Measurements from ENCODE around the gene KRTAP9-9.

The KRTAP9-9 gene

DNA sequence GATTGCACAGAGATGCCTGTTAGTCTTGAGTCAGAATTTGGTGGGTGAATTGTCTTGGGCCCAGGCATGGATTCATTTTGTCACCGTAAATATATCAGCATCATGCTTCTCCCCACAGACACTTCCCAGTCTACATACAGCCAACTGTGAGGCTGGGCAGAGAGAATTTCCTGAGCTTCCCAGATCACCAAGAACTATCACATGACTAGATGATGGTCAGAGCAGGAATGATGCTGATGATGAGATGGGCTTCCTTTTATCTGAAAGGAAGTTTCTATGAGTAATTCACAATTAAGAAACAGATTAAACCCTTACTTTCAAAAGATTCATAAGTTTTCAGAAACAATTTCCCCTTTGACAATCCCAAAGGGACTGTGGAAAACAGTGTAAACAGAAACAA lies 323 bp upstream of the KRTAP9-9 start:
- no peak overlapping the region for H3K4me3 ChIP-seq (ENCODE audit: low read depth, low read length)
- no peak for DNase-seq (ENCODE audit: low read depth)
- TF ChIP-seq POLR2A (IDR thresholded peaks at IDR 0.05; ENCODE audit: extremely low read depth, insufficient read length) = no peak
- TF ChIP-seq, protein P1, sequence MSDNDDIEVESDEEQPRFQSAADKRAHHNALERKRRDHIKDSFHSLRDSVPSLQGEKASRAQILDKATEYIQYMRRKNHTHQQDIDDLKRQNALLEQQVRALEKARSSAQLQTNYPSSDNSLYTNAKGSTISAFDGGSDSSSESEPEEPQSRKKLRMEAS (IDR thresholded peaks at IDR 0.05; ENCODE audit: low read depth, low read length) = no peak
- TF ChIP-seq MYC (IDR thresholded peaks at IDR 0.05; ENCODE audit: low read depth, low read length) = no peak
- TF ChIP-seq, protein P2, sequence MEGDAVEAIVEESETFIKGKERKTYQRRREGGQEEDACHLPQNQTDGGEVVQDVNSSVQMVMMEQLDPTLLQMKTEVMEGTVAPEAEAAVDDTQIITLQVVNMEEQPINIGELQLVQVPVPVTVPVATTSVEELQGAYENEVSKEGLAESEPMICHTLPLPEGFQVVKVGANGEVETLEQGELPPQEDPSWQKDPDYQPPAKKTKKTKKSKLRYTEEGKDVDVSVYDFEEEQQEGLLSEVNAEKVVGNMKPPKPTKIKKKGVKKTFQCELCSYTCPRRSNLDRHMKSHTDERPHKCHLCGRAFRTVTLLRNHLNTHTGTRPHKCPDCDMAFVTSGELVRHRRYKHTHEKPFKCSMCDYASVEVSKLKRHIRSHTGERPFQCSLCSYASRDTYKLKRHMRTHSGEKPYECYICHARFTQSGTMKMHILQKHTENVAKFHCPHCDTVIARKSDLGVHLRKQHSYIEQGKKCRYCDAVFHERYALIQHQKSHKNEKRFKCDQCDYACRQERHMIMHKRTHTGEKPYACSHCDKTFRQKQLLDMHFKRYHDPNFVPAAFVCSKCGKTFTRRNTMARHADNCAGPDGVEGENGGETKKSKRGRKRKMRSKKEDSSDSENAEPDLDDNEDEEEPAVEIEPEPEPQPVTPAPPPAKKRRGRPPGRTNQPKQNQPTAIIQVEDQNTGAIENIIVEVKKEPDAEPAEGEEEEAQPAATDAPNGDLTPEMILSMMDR (IDR thresholded peaks at IDR 0.05; ENCODE audit: low read depth, low read length) = no peak

DNA sequence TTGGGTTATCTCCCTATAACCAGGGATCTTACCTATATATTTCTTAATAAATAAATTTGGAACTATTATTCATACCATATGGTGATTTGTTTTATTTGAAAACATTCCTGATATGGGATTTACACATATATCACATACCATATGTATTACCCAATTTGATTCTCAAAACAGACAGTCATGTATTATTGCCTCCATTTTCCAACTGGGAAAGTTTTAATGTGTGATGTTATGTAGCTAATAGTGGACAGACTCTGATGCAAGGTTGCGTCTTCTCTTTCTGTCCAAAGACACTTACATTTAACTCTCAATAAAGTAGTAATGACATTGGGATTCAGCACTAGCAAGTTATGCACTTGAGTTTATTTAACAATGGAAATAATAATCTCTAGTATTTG lies 1.1 kb downstream of the KRTAP9-9 start:
- no peak for DNase-seq (ENCODE audit: low read depth)
- TF ChIP-seq MYC (IDR thresholded peaks at IDR 0.05; ENCODE audit: low read depth, low read length) (no peak), POLR2A (IDR thresholded peaks at IDR 0.05; ENCODE audit: extremely low read depth, insufficient read length) (no peak)
- TF ChIP-seq, protein P2 (IDR thresholded peaks at IDR 0.05; ENCODE audit: low read depth, low read length) = no peak

DNA sequence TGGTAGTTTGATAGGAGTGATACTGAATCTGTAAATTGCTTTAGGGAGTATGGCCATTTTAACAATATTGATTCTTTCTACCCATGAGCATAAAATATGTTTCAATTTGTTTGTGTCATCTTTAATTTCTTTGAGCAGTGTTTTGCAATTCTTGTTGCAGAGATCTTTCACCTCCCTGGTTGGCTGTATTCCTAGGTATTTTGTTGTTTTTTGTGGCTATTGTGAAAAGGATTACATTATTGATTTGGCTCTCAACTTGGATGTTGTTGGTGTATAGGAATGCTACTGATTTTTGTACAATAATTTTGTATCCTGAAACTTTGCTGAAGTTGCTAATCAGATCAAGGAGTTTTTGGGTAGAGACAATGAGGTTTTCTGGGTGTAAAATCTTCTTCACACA lies 3.2 kb downstream of the KRTAP9-9 start:
- H3K4me3 ChIP-seq (ENCODE audit: low read depth, low read length) = no peak overlapping the region
- no peak for DNase-seq (ENCODE audit: low read depth)
- TF ChIP-seq, protein P2 (IDR thresholded peaks at IDR 0.05; ENCODE audit: low read depth, low read length) = no peak
- TF ChIP-seq, protein P1 (IDR thresholded peaks at IDR 0.05; ENCODE audit: low read depth, low read length) = no peak
- TF ChIP-seq POLR2A (IDR thresholded peaks at IDR 0.05; ENCODE audit: extremely low read depth, insufficient read length) (no peak), MYC (IDR thresholded peaks at IDR 0.05; ENCODE audit: low read depth, low read length) (no peak)

More for the DNA sequence above, 1.1 kb downstream of the KRTAP9-9 start:
- no peak overlapping the region for H3K4me3 ChIP-seq (ENCODE audit: low read depth, low read length)

DNA sequence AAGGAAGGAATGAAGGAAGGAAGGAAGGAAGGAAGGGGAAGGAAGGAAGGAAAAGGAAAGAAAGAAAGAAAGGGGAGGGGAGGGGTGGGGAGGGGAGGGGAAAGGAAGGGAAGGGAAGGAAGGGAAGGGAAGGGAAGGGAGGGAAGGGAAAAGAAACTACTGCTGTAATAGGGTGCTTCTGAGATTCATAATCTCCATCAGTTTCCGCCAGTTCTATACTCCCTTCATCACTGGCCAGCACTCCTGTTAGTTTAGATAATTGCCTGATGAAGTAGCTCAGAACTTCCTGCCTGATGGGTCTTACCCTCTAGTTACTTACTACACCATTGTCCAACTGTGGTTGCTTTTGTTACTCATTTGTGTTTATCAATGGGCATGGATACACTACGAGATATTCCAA lies 8.0 kb downstream of the KRTAP9-9 start:
- no peak overlapping the region for H3K4me3 ChIP-seq (ENCODE audit: low read depth, low read length)
- no peak for TF ChIP-seq POLR2A (IDR thresholded peaks at IDR 0.05; ENCODE audit: extremely low read depth, insufficient read length)
- TF ChIP-seq, protein P1 (IDR thresholded peaks at IDR 0.05; ENCODE audit: low read depth, low read length) = no peak
- TF ChIP-seq, protein P2 (IDR thresholded peaks at IDR 0.05; ENCODE audit: low read depth, low read length) = no peak
- TF ChIP-seq MYC (IDR thresholded peaks at IDR 0.05; ENCODE audit: low read depth, low read length) = no peak
- DNase-seq (ENCODE audit: low read depth) = no peak

DNA sequence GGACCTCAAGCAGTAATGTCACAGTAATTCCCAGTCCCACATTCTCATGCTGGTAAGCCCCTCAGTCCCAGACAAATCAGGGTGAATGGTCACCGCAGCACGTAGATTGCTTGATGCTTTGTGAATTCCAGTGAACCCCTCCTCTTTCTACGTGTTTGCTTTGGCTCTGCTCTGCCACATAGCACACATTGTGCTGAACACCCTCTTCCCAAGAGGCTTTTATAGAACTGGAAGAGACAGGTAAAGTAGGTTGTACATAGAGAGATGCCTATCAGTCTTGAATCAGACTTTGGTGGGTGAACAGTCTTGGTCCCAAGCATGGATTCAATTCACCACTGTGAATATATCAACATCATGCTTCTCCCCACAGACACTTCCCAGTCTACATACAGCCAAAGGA lies 9.4 kb downstream of the KRTAP9-9 start:
- H3K4me3 ChIP-seq (ENCODE audit: low read depth, low read length) = no peak overlapping the region
- no peak for DNase-seq (ENCODE audit: low read depth)
- no peak for TF ChIP-seq MYC (IDR thresholded peaks at IDR 0.05; ENCODE audit: low read depth, low read length)
- no peak for TF ChIP-seq POLR2A (IDR thresholded peaks at IDR 0.05; ENCODE audit: extremely low read depth, insufficient read length)
- TF ChIP-seq, protein P1 (IDR thresholded peaks at IDR 0.05; ENCODE audit: low read depth, low read length) = no peak
- TF ChIP-seq, protein P2 (IDR thresholded peaks at IDR 0.05; ENCODE audit: low read depth, low read length) = no peak

DNA sequence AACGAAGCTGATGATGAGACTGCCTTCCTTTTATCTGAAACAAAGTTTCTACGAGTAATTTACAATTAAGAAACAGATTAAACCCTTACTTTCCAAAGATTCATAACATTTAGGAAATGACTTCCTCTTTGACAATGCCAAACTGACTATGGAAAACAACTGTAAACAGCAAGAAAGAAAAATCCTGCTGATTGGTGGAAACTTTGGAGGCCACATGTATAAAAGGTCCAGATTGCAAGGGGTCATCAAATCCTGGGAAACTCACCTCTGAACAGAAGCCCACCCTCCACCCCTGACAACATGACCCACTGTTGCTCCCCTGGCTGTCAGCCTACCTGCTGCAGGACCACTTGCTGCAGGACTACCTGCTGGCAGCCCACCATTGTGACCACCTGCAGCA lies 9.9 kb downstream of the KRTAP9-9 start, which contains the start of gene KRTAP9-6:
TSS of gene KRTAP9-6 (plus strand) at position 301 of the 400 bp plus-strand sequence. CDS start at position 301, 0 bp downstream.
- no peak for TF ChIP-seq MYC (IDR thresholded peaks at IDR 0.05; ENCODE audit: low read depth, low read length)
- TF ChIP-seq, protein P2 (IDR thresholded peaks at IDR 0.05; ENCODE audit: low read depth, low read length) = no peak
- TF ChIP-seq, protein P1 (IDR thresholded peaks at IDR 0.05; ENCODE audit: low read depth, low read length) = no peak
- no peak for TF ChIP-seq POLR2A (IDR thresholded peaks at IDR 0.05; ENCODE audit: extremely low read depth, insufficient read length)
- H3K4me3 ChIP-seq (ENCODE audit: low read depth, low read length) = no peak within 1 kb of the TSS
- DNase-seq (ENCODE audit: low read depth) = no peak

Measured in NB4 (cell line).